Cardiac muscle cell (in vitro differentiated cells and primary cell): Measurements from ENCODE around the gene IFT74. TPM values are rescaled to one million over a fixed set of nuclear protein-coding genes. Genes with fewer than 3 reads are reported as not detected.

Experiments used
- DNase-seq, 2 donors: peaks; one replicate each; pipeline versions ENCODE4 v3.0.0 to v3.0.0-alpha.2; 2010 to 2017; ENCODE audit warnings: low read depth in 1 of 2, low spot score in 1 of 2
- H3K27ac ChIP-seq: fragments of 200-600 bp; sonication (generic); 2 replicates; pipeline ENCODE4 v1.5.1; 2016
- H3K27me3 ChIP-seq: fragments of 200-600 bp; sonication (generic); 2 replicates; pipeline ENCODE4 v1.6.0; 2016; ENCODE audit warnings: control low read depth
- H3K36me3 ChIP-seq: fragments of 200-600 bp; sonication (generic); 2 replicates; pipeline ENCODE4 v1.5.1; 2016; ENCODE audit warnings: control low read depth
- H3K4me1 ChIP-seq: fragments of 200-600 bp; sonication (generic); 2 replicates; pipeline ENCODE4 v1.8.1; 2017; ENCODE audit warnings: low read depth, mild to moderate bottlenecking, mixed run types
- H3K4me3 ChIP-seq: fragments of 200-600 bp; sonication (generic); 2 replicates; pipeline ENCODE4 v1.5.1; 2016; ENCODE audit warnings: mild to moderate bottlenecking
- H3K9me3 ChIP-seq: fragments of 200-600 bp; sonication (generic); 2 replicates; pipeline ENCODE4 v1.5.1; 2017; ENCODE audit warnings: low read depth, mild to moderate bottlenecking, control low read depth
- polyA plus RNA-seq: library from polyadenylated mRNA; unstranded; fragments of >200 nt; fragmentation: Nextera tagmentation; extraction: Ambion mirVana; gene quantifications from 2 replicates; pipeline ENCODE4 v1.2.1, GENCODE V29; 2016
- total RNA-seq: library from RNA; depleted of rRNA; stranded (reverse); fragments of >200 nt; gene quantifications from 2 replicates; pipeline ENCODE4 v1.2.3, GENCODE V29; 2016
- TF ChIP-seq, protein P1 (sequence below): IDR thresholded peaks from 2 replicates; pipeline ENCODE4 v1.5.1; 2012; ENCODE audit warnings: low read depth, mild to moderate bottlenecking, low read length

IFT74 gene
- total and polyA plus RNA-seq, 2 experiments from 2014 or later = 20.6 to 25.2 TPM

DNA sequence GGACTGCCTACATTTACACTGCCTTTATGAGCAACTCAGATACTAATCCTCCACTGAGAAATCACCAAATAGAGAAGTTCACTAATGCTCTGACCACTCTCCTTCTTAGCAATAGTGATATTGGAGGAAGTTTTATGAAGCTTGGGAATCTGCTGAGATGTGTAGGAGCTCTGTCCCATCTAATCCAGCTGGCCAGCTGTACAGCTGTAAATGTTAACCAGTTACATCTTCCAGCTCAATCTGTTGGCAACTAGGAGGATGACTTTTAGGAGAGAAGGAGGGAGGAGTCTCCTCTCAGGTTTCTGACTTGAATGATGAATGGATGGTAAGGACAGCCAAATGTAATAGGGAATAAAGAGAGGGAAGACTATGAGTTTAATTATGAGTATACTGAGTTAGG lies 85.5 kb downstream of the IFT74 start:
- TF ChIP-seq, protein P1, sequence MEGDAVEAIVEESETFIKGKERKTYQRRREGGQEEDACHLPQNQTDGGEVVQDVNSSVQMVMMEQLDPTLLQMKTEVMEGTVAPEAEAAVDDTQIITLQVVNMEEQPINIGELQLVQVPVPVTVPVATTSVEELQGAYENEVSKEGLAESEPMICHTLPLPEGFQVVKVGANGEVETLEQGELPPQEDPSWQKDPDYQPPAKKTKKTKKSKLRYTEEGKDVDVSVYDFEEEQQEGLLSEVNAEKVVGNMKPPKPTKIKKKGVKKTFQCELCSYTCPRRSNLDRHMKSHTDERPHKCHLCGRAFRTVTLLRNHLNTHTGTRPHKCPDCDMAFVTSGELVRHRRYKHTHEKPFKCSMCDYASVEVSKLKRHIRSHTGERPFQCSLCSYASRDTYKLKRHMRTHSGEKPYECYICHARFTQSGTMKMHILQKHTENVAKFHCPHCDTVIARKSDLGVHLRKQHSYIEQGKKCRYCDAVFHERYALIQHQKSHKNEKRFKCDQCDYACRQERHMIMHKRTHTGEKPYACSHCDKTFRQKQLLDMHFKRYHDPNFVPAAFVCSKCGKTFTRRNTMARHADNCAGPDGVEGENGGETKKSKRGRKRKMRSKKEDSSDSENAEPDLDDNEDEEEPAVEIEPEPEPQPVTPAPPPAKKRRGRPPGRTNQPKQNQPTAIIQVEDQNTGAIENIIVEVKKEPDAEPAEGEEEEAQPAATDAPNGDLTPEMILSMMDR = no peak
- no peak overlapping the region for H3K27ac ChIP-seq
- no peak for DNase-seq
- no peak overlapping the region for H3K4me3 ChIP-seq
- H3K27me3 ChIP-seq = no peaks in the 10 kb centered on the region
- no peaks in the 10 kb centered on the region for H3K9me3 ChIP-seq
- H3K4me1 ChIP-seq = no peaks in the 10 kb centered on the region
- peaks cover 6% of the 10 kb centered on the region for H3K36me3 ChIP-seq

DNA sequence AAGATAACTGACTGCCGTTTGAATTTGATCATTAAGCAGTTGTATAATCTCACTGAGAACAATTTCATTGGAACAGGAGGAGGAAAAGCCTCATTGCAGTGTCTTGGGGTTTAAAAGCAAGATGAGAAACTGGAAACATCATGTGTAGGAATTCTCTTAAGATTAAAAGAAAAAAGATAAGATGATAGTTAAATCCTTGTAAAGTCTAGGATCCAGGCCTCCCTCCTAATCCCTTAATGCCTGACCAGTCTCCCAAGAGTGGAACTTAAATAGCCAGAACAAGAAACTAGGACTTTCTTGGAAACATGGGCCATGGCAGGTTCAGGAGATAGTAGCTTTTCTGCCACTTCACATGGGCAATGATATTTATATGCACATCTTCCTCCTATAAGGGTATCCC lies 86.3 kb downstream of the IFT74 start:
- Histone ChIP-seq H3K4me1 (no peaks in the 10 kb centered on the region), H3K9me3 (no peaks in the 10 kb centered on the region), H3K27me3 (no peaks in the 10 kb centered on the region), H3K4me3 (no peak overlapping the region), H3K27ac (no peak overlapping the region), H3K36me3 (peaks cover 13% of the 10 kb centered on the region)
- DNase-seq = no peak
- TF ChIP-seq, protein P1 = no peak

DNA sequence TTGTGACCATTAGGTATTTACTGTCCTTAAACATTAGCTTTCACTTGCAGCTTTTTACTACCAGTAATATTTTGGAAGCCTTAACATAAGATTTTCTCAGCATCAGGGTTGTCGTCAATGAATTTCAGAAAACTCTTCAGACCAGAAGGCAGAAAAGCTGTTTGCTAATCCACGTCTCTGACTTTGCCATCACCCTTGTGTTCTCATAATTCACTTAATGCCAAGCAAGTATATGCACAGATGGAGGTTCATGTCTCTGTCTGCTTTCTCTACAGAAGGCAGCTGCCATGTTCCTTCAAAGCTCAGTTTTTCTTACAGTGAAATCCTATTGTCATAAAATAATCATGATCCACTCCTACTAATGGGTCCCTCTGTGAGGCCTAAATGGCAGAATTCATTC lies 87.0 kb downstream of the IFT74 start:
- H3K4me1 ChIP-seq = no peaks in the 10 kb centered on the region
- no peaks in the 10 kb centered on the region for H3K27me3 ChIP-seq
- H3K4me3 ChIP-seq = no peak overlapping the region
- peaks cover 14% of the 10 kb centered on the region for H3K36me3 ChIP-seq
- no peak for DNase-seq
- H3K27ac ChIP-seq = no peak overlapping the region
- TF ChIP-seq, protein P1 = no peak
- H3K9me3 ChIP-seq = no peaks in the 10 kb centered on the region

DNA sequence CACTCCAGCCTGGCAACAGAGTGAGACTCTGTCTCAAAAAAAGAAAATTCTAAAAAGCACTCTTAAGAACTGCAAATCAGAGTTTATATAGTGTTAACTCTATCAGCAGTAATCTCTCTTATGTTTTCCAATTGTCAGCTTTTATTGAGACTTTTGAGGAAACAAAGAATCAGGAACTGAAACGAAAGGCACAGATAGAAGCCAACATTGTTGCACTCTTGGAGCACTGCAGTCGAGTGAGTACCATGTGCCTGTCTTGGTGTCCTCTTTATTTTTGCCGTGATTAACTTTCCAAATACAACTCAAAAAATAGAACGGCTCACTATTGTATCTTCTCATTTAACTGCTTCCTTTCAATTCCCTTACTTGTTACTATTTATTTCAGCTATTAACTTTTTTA lies 90.9 kb downstream of the IFT74 start:
- Histone ChIP-seq H3K4me1 (no peaks in the 10 kb centered on the region), H3K27me3 (no peaks in the 10 kb centered on the region), H3K9me3 (no peaks in the 10 kb centered on the region), H3K4me3 (no peak overlapping the region), H3K36me3 (peaks cover 23% of the 10 kb centered on the region), H3K27ac (no peak overlapping the region)
- no peak for DNase-seq
- TF ChIP-seq, protein P1 = no peak

DNA sequence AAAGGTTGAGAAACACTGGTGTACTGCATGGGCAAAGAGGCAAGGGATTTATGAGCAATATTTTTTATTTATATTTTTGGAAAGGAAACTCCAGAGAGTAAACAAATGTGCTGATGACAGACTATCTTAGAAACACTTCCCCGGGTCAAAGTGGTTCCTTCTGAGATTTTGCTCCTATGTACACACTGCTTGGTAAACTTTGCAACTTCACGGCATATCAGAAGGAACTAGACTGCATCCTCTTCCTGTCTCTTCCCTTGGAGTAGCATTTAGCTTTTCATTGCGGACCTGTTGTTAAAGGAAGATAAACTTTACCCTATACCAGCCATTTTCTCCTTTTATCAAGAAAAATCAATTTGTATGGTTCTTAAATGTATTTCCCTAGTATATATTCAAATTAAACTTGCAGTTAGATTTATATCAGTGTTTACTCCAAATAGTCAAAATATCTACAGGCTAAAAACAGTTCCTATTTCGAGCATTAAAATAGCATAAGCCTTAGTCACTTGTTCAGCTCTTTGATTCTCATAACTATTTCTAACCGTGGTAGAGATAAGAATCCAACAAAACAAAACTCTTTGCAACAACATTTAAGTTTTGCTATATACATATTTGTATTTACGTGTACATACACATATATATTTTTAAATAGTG lies 97.3 kb downstream of the IFT74 start:
- no peaks in the 10 kb centered on the region for H3K27me3 ChIP-seq
- H3K4me1 ChIP-seq = no peaks in the 10 kb centered on the region
- TF ChIP-seq, protein P1 = no peak
- H3K36me3 ChIP-seq = peaks cover 12% of the 10 kb centered on the region
- H3K4me3 ChIP-seq = no peak overlapping the region
- peak in 1 of 2 donors; percentile 22 for DNase-seq
- no peak overlapping the region for H3K27ac ChIP-seq
- no peaks in the 10 kb centered on the region for H3K9me3 ChIP-seq
